Astrocyte of the spinal cord (primary cell): ENCODE results near the gene GAP43.

ENCODE experiments used
- DNase-seq: peaks from one replicate; pipeline ENCODE4 v3.0.0; 2011; ENCODE audit warnings: low read depth, low spot score
- H3K4me3 ChIP-seq: 2 replicates; pipeline ENCODE4 v1.5.1; 2011; ENCODE audit warnings: low read depth, mild to moderate bottlenecking, low read length, moderate library complexity
- CTCF ChIP-seq: IDR thresholded peaks from 2 replicates; pipeline ENCODE4 v1.5.1; 2012; ENCODE audit warnings: low read depth, mild to moderate bottlenecking, low read length, inconsistent platforms
- in situ Hi-C: cut with HindIII; loops from 2 replicates; pipeline ENCODE4 v1.10.0; 2017; ENCODE audit warnings: low sequenced_read_pairs

GAP43 gene

GRCh38 chr3:115634052-115634451, 10.7 kb downstream of the GAP43 start:
- no peak for DNase-seq

DNA sequence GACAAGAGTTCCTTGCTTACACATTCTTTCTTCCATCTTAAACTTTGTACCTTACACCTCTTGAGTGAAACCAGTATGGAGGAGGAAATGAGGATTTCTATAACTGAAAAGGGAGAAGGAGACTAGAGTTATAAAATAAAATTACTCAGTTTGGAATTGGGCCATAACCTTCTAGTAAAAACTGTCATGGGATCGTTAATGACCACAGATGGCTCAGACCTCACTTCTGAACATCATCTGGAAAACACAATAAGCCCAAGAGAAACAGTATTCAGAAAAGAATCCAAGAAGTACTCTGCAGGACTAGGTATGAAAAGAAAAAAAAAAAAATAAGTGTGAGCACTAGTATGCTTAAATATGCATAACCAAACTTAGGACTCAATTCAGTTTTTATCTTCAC, 12.1 kb downstream of the GAP43 start:
- H3K4me3 ChIP-seq: no peak overlapping the region
- no peak for DNase-seq
- TF ChIP-seq CTCF: no peak
- in situ Hi-C loops: no loop called here

More at GRCh38 chr3:115634052-115634451, 10.7 kb downstream of the GAP43 start:
- TF ChIP-seq CTCF: no peak
- in situ Hi-C loops: no loop called here
- H3K4me3 ChIP-seq: no peak overlapping the region

GRCh38 chr3:115638241-115638640, 14.9 kb downstream of the GAP43 start:
- in situ Hi-C loops: no loop called here
- no peak overlapping the region for H3K4me3 ChIP-seq
- DNase-seq: no peak
- no peak for TF ChIP-seq CTCF

DNA sequence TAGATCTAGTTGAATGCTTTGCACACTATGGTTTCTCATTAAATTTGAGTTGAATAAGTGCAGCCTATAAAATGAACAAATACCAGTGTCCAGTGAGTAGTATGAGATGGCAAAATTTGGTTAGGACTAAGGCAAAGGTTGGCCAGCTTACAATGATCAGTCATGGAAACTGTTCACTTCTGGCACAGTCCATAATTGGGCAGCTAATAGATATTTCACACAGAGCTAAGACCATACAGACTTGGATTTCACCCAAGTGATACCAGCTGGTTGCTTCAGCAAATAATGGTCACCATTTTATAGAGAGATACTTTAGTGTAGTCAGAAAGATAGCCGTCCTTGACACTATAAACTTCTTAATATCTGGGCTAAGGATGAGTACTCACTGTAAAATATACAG, 15.7 kb downstream of the GAP43 start:
- no peak for TF ChIP-seq CTCF
- in situ Hi-C loops: no loop called here
- no peak for DNase-seq
- no peak overlapping the region for H3K4me3 ChIP-seq

DNA sequence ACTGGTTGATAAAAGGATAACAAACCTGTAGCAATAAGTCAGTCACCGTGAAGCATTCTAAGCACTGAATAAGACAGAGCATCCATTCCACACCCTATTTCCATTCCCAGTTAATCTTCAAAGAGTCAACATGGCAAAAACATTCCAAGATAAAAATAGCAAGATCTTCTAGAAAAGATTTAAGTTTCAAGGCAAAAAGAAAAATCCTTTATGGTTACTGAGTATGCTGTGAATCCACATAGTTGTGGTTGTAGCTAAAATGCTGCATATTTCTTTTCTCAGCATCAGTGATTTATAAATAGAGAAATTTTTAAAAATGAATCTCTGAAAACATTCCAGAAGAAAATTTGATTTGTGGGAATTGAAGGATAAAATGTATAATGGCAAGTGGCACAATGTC, 21.1 kb downstream of the GAP43 start:
- in situ Hi-C loops: no loop called here
- DNase-seq: no peak
- TF ChIP-seq CTCF: no peak
- H3K4me3 ChIP-seq: no peak overlapping the region

- TF ChIP-seq CTCF: no peak
- DNase-seq: no peak
- no peak overlapping the region for H3K4me3 ChIP-seq
- in situ Hi-C loops: no loop called here
Observed at GRCh38 chr3:115646027-115646690, 22.8 kb downstream of the GAP43 start.
